ENCODE data around the gene ROPN1L. TPM values are rescaled to one million over a fixed set of nuclear protein-coding genes. Genes with fewer than 3 reads are reported as not detected.

Gene ROPN1L
- total and polyA plus RNA-seq, 2 of the 8 experiments (the other 6 are each of a cell fraction or from before 2014, with no cell fraction given), result 0.24 to 0.73 TPM

GRCh38 chr5:10411336-10411735 lies 30.3 kb upstream of the ROPN1L start (continued):
- no peak for TF ChIP-seq E2F6 (IDR thresholded peaks at IDR 0.05)
- no peak for TF ChIP-seq TAF7 (optimal IDR thresholded peaks at IDR 0.05; ENCODE audit: borderline replicate concordance, low read depth, low read length)
- no peak for TF ChIP-seq YY1 (IDR thresholded peaks at IDR 0.05; ENCODE audit: low read depth, low read length)
- TF ChIP-seq RNF2 (IDR thresholded peaks at IDR 0.05; ENCODE audit: borderline replicate concordance, low read depth, low read length, missing control alignments, poor library complexity, severe bottlenecking), result no peak

Data from H1 (cell line).